GM20431 (cell line): ENCODE results near the gene GLDC.
"Not testable (repeated sequence)": the region's sequence is repeated elsewhere in the genome, so short reads cannot be mapped to it uniquely, and the experiment has no call there.

ENCODE experiments used
- in situ Hi-C: fragments of 300-500 bp; cut with MseI, MboI; formaldehyde crosslinking; loops from one replicate; pipeline ENCODE4 v1.15.0; 2020; ENCODE audit warnings: low sequenced_read_pairs; ENCODE audit not compliant: unreplicated experiment

Gene GLDC

GRCh38 chr9:6542617-6543016 lies 102.9 kb downstream of the GLDC start:
- in situ Hi-C loops: not testable (repeated sequence)

GRCh38 chr9:6538666-6539071 lies 106.9 kb downstream of the GLDC start:
- in situ Hi-C loops: no loop called here

- in situ Hi-C loops: no loop called here
These were observed 109.9 kb downstream of the GLDC start for GRCh38 chr9:6535594-6535993.

DNA sequence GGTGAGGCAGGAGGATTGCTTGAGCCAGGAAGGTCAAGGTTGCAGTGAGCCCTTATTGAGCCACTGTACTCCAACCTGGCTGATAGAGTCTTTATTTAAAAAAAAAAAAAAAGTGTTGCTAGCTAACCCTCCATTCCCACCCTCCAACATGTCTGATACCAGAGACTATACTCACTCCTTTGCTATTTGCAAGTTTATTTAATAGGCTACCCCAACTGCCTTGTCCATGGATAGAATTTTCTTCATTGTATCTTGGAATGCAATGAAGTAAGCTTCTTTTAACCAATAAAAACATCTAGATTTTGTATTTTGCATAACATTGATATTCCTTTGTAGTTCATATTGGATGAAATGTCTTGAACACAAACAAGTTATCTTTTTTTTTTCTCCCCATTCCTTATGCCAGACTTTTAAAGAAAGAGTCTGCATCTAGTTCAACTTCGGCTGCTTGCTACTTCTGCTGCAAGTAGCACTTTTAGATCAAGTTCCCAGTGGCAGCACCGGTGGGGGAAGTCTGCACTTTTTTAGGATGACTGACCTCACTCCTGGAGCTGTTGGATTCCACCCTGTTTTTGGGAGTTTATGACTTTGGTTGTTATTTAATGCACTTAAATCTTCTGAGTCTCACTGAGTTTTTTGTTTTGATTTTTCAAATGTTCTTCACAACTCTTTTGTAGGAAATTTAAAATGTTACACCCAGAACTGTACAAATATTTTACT lies 120.0 kb downstream of the GLDC start:
- in situ Hi-C loops: no loop called here

- in situ Hi-C loops: no loop called here
These were observed 123.3 kb downstream of the GLDC start for GRCh38 chr9:6522263-6522662.

DNA sequence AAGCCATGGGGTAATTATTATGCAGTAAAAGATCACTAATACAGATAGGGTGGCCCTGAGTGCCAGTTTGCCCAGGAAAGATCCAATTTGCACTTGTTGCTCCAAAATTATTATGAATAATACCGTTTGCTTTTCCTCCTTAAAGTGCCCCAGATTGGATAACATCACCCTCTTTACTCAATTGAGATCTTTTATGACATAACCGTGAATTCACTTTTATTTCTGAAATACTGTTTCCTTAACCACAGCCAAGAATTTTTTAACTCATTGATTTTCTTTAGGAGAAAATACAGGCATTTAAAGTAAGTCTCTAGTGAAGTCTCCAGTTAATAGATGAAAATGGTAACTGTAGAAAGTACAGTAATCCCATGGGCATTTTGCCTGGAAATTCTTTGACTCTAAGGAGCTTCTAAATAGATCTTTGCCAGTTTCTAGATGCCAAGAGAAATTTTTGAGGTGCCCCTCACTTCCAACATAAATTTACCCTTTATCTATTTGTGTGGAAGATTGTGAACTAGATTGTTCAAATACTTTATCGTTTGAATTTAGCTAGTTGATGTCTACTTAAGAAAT lies 133.4 kb downstream of the GLDC start:
- in situ Hi-C loops: no loop called here

DNA sequence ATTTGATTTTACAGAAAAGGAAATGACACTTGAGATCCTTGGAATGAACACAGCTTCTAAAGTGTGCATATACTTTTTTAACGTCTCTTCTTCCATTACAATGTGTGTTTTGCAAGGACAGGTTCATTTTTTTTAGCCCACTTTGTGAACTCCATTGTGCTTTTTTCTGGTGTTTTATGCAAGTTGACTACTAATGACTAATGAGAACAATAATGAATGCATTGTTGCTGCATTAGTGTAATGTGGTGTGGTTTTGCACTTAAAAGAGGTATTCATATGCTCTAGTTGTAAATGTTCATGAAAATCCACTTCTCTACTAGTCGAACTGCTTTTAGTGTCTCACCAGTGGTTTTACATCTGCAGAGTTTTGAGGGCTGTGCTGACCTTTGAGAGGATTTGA lies 139.0 kb downstream of the GLDC start:
- in situ Hi-C loops: no loop called here

- in situ Hi-C loops: no loop called here
These were observed 143.1 kb downstream of the GLDC start for GRCh38 chr9:6502399-6502798.

GRCh38 chr9:6501526-6502210 lies 143.9 kb downstream of the GLDC start:
- in situ Hi-C loops: no loop called here

- in situ Hi-C loops: no loop called here
These were observed 146.5 kb downstream of the GLDC start for GRCh38 chr9:6498982-6499381.

DNA sequence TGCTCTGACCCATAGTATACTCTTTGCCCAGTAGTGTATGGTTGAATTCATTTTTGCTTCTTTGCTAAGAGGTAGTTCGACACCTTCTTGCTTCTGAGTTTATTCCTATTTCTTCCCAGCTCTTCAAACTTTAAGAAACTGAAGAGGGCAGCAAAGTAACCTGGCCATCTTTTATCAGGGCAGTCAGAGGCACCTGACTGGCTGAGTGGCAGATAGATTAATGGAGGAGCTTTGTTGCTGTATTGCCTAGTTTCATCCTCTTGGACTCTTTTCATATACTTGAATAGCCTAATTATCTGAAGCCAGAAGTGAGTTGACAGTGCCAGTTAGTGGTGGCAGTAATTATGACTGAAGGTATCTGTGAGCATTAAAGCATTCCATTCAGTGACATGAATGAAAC lies 150.1 kb downstream of the GLDC start:
- in situ Hi-C loops: no loop called here

DNA sequence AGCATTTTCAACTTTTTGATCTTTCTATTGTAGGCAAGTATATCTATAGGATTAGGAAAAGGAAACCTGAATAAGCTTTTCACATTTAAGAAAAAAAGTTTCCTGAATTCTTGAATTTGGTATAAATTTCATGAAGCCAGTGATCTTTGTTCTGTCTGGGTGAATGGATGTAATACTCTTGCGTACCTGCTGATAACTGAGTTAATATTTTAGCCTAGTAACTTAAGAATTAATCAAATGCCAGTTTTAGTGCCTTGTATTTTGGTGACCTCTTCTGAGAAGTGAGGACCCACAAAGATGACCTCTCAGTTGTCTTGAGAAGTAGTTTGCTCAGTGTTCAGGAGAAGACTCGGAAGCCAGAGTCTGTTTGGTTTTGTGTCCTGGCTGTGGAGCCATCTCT lies 154.7 kb downstream of the GLDC start:
- in situ Hi-C loops: no loop called here

DNA sequence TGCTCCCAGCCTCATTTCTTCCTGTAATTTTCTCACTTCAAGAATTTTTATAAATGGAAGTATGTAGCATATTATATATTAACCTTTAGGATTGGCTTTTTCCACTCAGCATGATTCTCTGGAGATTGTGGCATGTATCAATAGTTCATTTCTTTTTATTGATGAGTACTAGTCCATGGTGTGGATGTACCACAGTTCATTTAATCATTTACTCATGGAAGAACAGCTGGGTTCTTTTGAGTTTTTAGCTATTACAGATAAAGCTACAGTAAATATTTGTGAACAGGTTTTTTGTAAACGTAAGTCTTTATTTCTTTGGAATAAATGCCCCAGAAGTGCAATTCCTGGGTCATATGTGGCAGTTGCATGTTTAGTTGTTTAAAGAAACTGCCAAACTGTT lies 156.4 kb downstream of the GLDC start:
- in situ Hi-C loops: no loop called here

DNA sequence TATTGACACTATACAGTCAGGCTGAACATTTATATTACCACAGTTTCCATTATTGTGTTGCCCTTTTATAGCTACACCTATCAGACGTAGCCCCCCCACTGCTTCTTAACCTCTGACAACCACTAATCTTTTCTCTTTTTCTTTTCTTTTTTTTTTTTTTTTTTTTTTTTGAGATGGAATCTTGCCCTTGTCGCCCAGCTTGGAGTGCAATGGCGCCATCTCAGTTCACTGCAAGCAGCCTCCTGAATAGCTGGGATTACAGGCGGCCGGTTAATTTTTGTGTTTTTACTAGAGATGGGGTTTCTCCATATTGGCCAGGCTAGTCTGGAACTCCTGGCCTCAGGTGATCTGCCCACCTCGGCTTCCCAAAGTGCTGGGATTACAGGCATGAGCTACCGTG lies 157.1 kb downstream of the GLDC start:
- in situ Hi-C loops: no loop called here

GRCh38 chr9:6484210-6484609 lies 161.3 kb downstream of the GLDC start:
- in situ Hi-C loops: no loop called here
